Epithelial cell of proximal tubule (primary cell): Measurements from ENCODE around the gene FGF1. TPM values are rescaled to one million over a fixed set of nuclear protein-coding genes. Genes with fewer than 3 reads are reported as not detected.

Source experiments
- DNase-seq: peaks from one replicate; pipeline ENCODE4 v3.0.0-alpha.2; 2011; ENCODE audit warnings: low read depth
- H3K4me3 ChIP-seq: 2 replicates; pipeline ENCODE4 v1.5.1; 2011; ENCODE audit warnings: low read depth, mild to moderate bottlenecking, low read length
- CTCF ChIP-seq: conservative IDR thresholded peaks from 2 replicates; pipeline ENCODE4 v1.5.1; 2012; ENCODE audit warnings: low read depth, mild to moderate bottlenecking, low read length
- total RNA-seq: library from RNA; depleted of rRNA; stranded (reverse); fragments of >200 nt; gene quantifications from 2 replicates; pipeline ENCODE4 v1.2.3, GENCODE V29; 2015

The FGF1 gene
- total RNA-seq, 1 donor from 2014 or later = 1.2 TPM

GRCh38 chr5:142549834-142550233 is 136.1 kb downstream of the FGF1 start:
- no peak for DNase-seq
- TF ChIP-seq CTCF = no peak
- no peak overlapping the region for H3K4me3 ChIP-seq

DNA sequence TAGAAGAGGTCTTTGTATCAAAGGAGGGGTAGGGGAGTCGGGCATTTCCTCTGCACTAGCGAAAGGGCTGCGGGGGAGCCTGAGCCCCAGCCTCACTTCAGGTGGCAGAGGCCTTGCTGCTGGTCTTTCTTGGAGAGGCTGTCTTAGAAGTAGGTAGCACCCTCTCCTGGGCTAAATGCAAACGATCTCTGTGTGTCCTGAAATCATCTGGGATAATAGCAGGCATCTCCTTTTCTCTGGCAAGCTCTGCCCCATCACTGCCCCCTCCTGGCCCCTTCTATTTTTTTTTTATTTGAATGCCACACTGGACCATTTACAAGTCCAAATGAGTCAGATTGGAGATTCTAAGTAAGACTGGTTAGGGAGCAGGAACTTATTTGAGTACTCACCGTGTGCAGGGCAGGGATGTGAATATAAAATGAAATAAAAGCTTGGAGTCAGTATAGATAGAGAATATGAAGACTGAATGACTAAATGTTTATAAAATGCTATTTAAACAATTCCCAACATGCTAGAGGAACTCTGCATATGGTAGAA is 137.1 kb downstream of the FGF1 start:
- no peak overlapping the region for H3K4me3 ChIP-seq
- DNase-seq = peak; percentile 86
- peak; percentile 98 for TF ChIP-seq CTCF

DNA sequence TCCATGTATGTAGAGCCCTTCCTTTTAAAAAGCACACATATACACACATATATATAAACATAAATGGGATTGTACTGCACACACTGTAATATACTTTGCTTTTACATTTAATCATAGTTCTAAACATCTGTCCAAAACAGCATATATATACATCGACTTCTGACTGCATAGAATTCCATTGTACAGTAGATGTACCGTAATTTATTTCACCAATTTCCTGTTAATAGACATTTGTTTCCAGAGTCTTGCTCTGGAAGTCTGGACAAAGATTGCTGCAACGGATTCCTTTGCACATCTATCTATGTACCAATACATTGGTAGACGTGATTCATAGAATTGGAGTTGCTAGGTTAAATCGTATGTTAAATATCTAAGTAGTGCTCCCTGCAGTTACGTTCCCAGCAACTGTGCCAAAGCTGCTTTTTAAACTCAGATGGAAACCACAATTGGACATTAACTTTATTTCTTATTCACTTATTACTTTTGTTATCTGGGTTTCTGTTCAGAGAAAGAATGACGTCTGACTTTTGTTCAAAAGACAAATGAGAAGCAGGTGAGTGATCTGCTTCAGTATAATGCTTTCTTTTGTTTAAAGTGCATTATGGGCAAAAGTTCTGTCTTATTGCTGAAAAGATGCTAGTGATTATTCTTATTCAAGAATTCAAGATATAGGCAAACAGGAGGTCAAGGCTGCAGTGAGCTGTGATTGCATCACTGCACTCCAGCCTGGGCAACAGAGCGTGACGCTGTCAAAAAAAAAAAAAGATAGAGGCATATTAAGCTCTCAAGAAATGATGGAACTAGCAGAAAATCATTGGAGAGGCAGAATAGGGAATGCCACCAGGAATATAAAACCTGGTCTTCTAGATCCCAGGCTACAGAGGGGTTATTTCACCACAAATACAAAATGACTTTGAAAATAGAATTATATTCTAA is 138.2 kb downstream of the FGF1 start:
- no peak overlapping the region for H3K4me3 ChIP-seq
- no peak for DNase-seq
- TF ChIP-seq CTCF = no peak

- DNase-seq = no peak
- no peak overlapping the region for H3K4me3 ChIP-seq
- no peak for TF ChIP-seq CTCF
Observed at GRCh38 chr5:142545650-142546322, 140.1 kb downstream of the FGF1 start.

DNA sequence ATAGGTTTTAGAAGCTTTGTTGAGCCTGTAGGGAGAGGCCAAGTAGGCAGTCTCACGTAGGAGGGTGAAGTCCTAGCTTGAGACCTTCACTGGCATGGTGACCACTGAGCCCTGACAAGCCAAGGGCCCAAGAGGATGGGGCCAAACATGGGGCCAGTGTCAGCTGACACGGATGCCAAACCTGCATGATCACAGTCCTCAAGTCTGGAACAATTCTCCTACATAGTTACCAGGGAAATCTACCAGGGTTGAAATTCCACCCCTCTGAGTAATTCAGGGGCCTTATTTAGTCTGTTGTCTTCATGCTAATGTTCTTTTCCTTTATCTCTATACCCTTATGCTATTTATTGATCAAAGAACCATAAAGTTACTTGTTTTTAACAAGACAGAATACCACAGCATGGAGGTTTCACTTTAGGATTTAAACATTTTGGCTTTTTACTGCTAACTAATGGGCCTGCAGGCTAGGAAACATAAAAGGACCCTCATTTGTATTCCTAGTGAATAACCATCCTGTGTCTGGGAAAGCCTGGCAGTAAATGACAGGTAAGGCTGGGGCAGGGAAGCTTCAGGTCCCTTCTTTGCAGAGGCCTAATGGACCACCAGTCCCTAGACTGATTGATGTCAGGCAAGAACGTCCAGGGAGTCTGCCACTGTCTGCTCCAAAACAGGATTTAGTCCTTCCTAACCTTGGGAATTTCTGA is 140.8 kb downstream of the FGF1 start:
- no peak for TF ChIP-seq CTCF
- no peak for DNase-seq
- H3K4me3 ChIP-seq = no peak overlapping the region

DNA sequence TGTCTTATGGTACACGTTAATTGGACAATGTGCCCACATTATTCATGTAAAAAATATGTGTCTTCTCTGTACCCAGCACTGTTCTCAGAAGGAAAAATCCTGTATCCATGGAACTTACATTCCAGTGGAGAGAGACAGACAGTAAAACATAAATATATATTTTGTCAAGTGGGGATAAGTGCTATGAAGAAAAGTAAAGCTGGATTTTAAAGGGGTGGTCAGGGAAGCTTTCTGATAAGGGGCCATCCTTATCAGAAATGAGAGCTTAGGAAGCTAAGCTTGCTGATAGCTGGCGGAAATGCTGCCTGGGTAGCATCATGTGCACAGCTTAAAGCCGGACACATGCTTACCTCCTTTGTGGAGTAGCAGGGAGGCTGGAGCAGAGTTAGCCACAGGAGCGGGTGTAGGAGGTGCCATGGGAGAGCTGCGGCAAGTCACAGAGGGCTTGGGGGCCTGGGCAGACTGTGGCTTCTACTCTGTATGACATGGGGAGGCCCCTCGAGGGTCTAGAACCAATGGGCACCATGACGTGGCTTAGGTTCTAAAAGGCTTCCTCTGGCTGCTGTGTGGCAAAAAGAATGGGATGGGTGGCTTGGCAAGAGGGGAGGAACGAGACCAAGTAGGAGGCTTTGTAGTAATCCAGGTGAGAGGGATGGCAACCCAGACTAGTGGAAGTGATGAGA is 141.7 kb downstream of the FGF1 start:
- no peak overlapping the region for H3K4me3 ChIP-seq
- TF ChIP-seq CTCF = no peak
- no peak for DNase-seq
